Chondrocyte (in vitro differentiated cells): ENCODE measurements around the gene TFPT. TPM values are rescaled to one million over a fixed set of nuclear protein-coding genes. Genes with fewer than 3 reads are reported as not detected.
A peak's percentile ranks its signal among the peaks of the same experiment; 100 is the strongest.

Source experiments
- DNase-seq: peaks from one replicate; pipeline ENCODE4 v3.0.0; 2021; ENCODE audit warnings: mixed read lengths, low spot score
- H3K27ac Mint-ChIP-seq: one replicate; pipeline ENCODE4 v1.8.0; 2021; ENCODE audit warnings: mild to moderate bottlenecking, moderate library complexity, mixed read lengths; ENCODE audit not compliant: unreplicated experiment
- H3K27me3 Mint-ChIP-seq: 2 replicates; pipeline ENCODE4 v1.8.0; 2021; ENCODE audit warnings: low read depth, mixed read lengths
- H3K36me3 Mint-ChIP-seq: 2 replicates; pipeline ENCODE4 v1.8.0; 2021; ENCODE audit warnings: low read depth, mixed read lengths
- H3K4me1 Mint-ChIP-seq: 2 replicates; pipeline ENCODE4 v1.8.0; 2021; ENCODE audit warnings: low read depth, mild to moderate bottlenecking, mixed read lengths
- H3K4me3 Mint-ChIP-seq: one replicate; pipeline ENCODE4 v1.8.0; 2021; ENCODE audit warnings: mild to moderate bottlenecking, moderate library complexity, mixed read lengths; ENCODE audit not compliant: unreplicated experiment
- H3K9me3 Mint-ChIP-seq: 2 replicates; pipeline ENCODE4 v1.8.0; 2021; ENCODE audit warnings: low read depth, mixed read lengths
- long read RNA-seq: library from polyadenylated mRNA; stranded (forward); transcript quantifications from one replicate; pipeline ENCODE4 v2.0.0, GENCODE V29; 2021
- total RNA-seq: library from RNA; stranded (reverse); gene quantifications from 3 replicates; pipeline ENCODE4 v1.2.1, GENCODE V29; 2021
- TF ChIP-seq, protein P1 (sequence below): fragments of 200-600 bp; sonication (generic); IDR thresholded peaks from 2 replicates; pipeline ENCODE4 v1.5.0; 2021; ENCODE audit warnings: antibody characterized with exemption, mild to moderate bottlenecking, moderate library complexity

TFPT gene, protein sequence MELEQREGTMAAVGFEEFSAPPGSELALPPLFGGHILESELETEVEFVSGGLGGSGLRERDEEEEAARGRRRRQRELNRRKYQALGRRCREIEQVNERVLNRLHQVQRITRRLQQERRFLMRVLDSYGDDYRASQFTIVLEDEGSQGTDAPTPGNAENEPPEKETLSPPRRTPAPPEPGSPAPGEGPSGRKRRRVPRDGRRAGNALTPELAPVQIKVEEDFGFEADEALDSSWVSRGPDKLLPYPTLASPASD
- total RNA-seq: 23.3 to 28.5 TPM (median 28.0 TPM) in 3 replicates
- long read RNA-seq, transcript TFPT-203 (6 exons, 1,205 nt): major isoform, 13 of 30 reads
- long read RNA-seq, partial matches to known transcripts: 12 of 30 reads
- long read RNA-seq, other reads (novel, unspliced or antisense): 4 of 30 reads

DNA sequence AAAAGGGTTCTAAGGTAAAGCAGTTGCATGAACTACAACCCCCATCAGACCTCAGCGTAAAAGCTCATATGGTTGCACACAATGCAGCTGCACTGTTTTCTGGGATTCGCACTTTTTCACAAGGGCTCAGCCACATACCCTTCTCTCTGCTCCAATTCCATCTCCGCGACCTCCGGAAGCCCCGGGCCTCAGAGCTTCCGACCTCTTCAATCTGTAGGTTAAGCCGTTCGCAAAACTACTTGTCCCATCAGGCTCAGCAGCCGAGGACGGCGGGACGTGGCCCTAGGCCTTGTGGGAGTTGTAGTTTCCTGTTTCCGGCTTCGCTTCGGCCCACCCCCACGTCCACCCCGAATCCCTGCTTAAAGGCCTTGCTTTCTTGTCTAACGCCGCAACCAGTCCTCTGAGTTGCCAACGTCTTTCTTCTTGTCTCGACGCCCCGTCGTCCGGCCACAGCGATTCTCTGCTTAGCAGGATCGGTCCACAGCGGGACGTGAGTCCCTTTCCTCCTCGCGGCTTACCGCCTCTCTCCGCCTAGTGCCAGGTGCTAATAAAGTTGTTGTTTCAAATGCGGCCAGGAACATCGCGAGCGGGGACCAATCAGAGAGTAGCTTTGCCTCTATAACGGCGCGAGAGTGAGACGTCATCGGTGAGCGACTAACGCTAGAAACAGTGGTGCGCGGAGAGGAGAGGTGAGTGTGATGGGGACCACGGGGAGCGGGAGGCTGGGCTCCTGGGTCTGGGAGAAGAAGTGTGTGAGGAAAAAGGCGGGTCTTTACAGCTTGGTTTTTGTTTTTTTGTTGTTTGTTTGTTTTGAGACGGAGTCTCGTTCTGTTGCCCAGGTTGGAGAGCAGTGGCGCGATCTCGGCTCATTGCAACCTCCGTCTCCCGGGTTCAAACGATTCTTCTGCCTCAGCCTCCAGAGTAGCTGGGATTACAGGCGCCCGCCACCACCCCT lies at the start of gene TFPT, which contains the start of gene PRPF31:
TFPT (minus strand) TSS at position 549 of the 955 bp plus-strand sequence; CDS start at position 161, 388 bp downstream.
PRPF31 (plus strand) TSS at position 646 of the 955 bp plus-strand sequence. CDS start 2,525 bp downstream, outside the sequence.
- peak within 1 kb of the TSS; percentile 85 for H3K4me3 Mint-ChIP-seq
- DNase-seq: no peak
- H3K36me3 Mint-ChIP-seq: peaks cover 6% of the 10 kb centered on the region
- peaks cover 32% of the 10 kb centered on the region for H3K4me1 Mint-ChIP-seq
- peak within 1 kb of the TSS; percentile 96 for H3K27ac Mint-ChIP-seq
- TF ChIP-seq, protein P1, sequence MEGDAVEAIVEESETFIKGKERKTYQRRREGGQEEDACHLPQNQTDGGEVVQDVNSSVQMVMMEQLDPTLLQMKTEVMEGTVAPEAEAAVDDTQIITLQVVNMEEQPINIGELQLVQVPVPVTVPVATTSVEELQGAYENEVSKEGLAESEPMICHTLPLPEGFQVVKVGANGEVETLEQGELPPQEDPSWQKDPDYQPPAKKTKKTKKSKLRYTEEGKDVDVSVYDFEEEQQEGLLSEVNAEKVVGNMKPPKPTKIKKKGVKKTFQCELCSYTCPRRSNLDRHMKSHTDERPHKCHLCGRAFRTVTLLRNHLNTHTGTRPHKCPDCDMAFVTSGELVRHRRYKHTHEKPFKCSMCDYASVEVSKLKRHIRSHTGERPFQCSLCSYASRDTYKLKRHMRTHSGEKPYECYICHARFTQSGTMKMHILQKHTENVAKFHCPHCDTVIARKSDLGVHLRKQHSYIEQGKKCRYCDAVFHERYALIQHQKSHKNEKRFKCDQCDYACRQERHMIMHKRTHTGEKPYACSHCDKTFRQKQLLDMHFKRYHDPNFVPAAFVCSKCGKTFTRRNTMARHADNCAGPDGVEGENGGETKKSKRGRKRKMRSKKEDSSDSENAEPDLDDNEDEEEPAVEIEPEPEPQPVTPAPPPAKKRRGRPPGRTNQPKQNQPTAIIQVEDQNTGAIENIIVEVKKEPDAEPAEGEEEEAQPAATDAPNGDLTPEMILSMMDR: peak; percentile 8
- H3K27me3 Mint-ChIP-seq: no peaks in the 10 kb centered on the region
- no peaks in the 10 kb centered on the region for H3K9me3 Mint-ChIP-seq

GRCh38 chr19:54165222-54165621 lies 49.8 kb upstream of the TFPT start:
- TF ChIP-seq, protein P1: no peak
- Mint-ChIP-seq H3K27ac (no peak overlapping the region), H3K27me3 (no peaks in the 10 kb centered on the region), H3K36me3 (no peaks in the 10 kb centered on the region), H3K9me3 (no peaks in the 10 kb centered on the region), H3K4me1 (peaks cover 25% of the 10 kb centered on the region), H3K4me3 (no peak overlapping the region)
- DNase-seq: no peak

DNA sequence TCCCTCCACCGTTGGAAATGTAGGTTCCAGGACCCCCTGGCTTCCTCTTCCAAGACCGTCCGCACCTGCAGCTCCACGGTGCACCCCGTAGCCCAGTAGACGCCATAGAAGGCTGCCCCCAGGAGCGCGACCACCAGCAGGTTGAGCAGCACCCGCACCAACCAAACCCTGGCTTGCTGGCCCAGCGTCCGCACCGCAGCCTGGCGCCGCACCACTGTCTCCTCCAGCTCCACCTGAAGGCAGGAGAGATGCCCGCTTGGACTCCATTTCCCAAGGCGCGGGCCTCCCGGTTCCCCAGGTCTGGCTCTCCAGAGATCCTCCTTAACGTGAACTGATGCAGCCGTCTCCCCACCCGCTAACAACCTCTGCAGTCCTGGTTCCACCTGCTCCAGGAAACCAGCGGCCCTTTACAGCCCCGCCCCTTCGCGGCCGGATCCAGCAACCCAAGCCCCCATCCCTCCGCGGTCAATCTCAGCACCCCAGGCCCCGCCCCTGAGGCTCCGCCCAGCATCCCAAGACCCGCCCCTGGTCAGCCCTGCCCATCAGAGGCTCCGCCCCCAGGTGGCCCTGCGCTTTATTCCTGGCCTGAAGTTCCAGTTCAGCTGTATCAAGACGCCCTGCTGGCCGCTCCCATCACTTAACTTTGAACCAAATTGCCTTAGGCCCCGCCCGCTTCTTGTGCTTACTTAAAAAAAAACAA lies 49.1 kb upstream of the TFPT start:
- H3K4me3 Mint-ChIP-seq: peak overlapping the region; percentile 42
- no peaks in the 10 kb centered on the region for H3K36me3 Mint-ChIP-seq
- TF ChIP-seq, protein P1: no peak
- H3K4me1 Mint-ChIP-seq: peaks cover 30% of the 10 kb centered on the region
- H3K27me3 Mint-ChIP-seq: no peaks in the 10 kb centered on the region
- H3K27ac Mint-ChIP-seq: peak overlapping the region; percentile 32
- DNase-seq: no peak
- no peaks in the 10 kb centered on the region for H3K9me3 Mint-ChIP-seq

DNA sequence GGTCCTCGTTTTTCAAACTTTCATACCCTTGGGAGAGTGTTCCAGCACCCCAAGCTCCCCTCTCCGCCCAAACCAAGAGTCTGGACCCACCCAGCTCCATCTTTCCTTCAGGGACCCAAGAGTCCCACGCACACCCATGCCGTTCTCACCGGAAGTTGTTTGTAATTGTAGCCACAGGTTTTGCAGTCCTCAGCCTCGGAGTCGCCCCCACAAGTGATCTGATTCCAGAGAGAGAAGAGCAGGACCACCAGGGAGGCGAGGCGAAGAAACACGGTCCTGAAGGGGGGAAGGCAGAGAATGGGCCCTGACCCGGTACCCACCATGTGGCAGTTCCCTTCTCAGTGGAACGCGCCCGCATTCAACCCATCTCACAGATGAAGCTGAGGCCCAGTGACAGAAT lies 47.4 kb upstream of the TFPT start:
- no peak overlapping the region for H3K27ac Mint-ChIP-seq
- H3K9me3 Mint-ChIP-seq: no peaks in the 10 kb centered on the region

More for the DNA sequence above, 47.4 kb upstream of the TFPT start:
- Mint-ChIP-seq H3K36me3 (peaks cover 3% of the 10 kb centered on the region), H3K27me3 (no peaks in the 10 kb centered on the region), H3K4me1 (peaks cover 41% of the 10 kb centered on the region), H3K4me3 (no peak overlapping the region)
- TF ChIP-seq, protein P1: no peak
- no peak for DNase-seq
